ENCODE data around the gene CEACAM21.

DNA sequence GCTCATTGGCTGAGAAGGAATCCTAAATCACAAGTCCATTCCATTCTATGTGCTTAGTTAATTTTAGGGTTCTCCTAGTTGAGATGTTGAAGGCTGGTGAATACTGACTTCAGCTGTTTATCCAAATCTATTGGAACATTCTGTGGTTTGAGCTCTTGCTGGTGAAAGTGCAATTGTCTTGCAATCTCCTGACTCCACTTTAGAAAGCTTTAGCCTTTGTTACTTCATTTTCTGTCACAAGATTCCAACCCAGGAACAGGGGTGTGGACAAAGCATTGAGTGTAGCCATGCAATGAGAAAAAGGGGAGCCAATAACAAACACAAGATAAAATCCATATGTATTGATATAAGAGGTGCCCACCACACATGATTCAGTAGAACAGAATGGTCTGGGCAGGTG is 15.0 kb downstream of the CEACAM21 start:
- TF ChIP-seq, protein P1, sequence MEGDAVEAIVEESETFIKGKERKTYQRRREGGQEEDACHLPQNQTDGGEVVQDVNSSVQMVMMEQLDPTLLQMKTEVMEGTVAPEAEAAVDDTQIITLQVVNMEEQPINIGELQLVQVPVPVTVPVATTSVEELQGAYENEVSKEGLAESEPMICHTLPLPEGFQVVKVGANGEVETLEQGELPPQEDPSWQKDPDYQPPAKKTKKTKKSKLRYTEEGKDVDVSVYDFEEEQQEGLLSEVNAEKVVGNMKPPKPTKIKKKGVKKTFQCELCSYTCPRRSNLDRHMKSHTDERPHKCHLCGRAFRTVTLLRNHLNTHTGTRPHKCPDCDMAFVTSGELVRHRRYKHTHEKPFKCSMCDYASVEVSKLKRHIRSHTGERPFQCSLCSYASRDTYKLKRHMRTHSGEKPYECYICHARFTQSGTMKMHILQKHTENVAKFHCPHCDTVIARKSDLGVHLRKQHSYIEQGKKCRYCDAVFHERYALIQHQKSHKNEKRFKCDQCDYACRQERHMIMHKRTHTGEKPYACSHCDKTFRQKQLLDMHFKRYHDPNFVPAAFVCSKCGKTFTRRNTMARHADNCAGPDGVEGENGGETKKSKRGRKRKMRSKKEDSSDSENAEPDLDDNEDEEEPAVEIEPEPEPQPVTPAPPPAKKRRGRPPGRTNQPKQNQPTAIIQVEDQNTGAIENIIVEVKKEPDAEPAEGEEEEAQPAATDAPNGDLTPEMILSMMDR (conservative IDR thresholded peaks at IDR 0.05 in 1 of 2, IDR thresholded peaks at IDR 0.05 in 1 of 2; ENCODE audit: low read depth in 1 of 2, low read length in 2 of 2): no peak
- no peak for TF ChIP-seq EZH2 (IDR thresholded peaks at IDR 0.05; ENCODE audit: low read length, missing control alignments)
